IMR-90 (cell line): Measurements from ENCODE around the gene XPC.

Source experiments
- CEBPB ChIP-seq: IDR thresholded peaks from 2 replicates; pipeline ENCODE4 v1.6.1; 2012; ENCODE audit warnings: low read depth, low read length, improper control_type of control experiment
- CHD1 ChIP-seq: IDR thresholded peaks from 2 replicates; pipeline ENCODE4 v1.6.1; 2012; ENCODE audit warnings: low read depth, low read length, improper control_type of control experiment
- CTCF ChIP-seq: conservative IDR thresholded peaks from 2 replicates; pipeline ENCODE4 v1.5.1; 2012; ENCODE audit warnings: mild to moderate bottlenecking, low read depth, low read length, improper control_type of control experiment
- MAFK ChIP-seq: IDR thresholded peaks from 2 replicates; pipeline ENCODE4 v1.6.1; 2012; ENCODE audit warnings: low read depth, low read length, improper control_type of control experiment
- MXI1 ChIP-seq: IDR thresholded peaks from 2 replicates; pipeline ENCODE4 v1.6.1; 2012; ENCODE audit warnings: low read depth, mild to moderate bottlenecking, low read length, moderate library complexity, borderline replicate concordance
- POLR2A ChIP-seq: IDR thresholded peaks from 2 replicates; pipeline ENCODE4 v1.6.1; 2012; ENCODE audit warnings: mild to moderate bottlenecking, low read depth, low read length
- RAD21 ChIP-seq: IDR thresholded peaks from 2 replicates; pipeline ENCODE4 v1.6.1; 2012; ENCODE audit warnings: low read length, improper control_type of control experiment
- RFX5 ChIP-seq: IDR thresholded peaks from 2 replicates; pipeline ENCODE4 v1.8.0; 2012; ENCODE audit warnings: low read depth, mild to moderate bottlenecking, low read length, moderate library complexity
- SMC3 ChIP-seq: fragments of 150-350 bp; IDR thresholded peaks from 2 replicates; pipeline ENCODE4 v1.6.1; 2016; ENCODE audit warnings: low read depth, mild to moderate bottlenecking, antibody characterized with exemption, low read length, moderate library complexity

- TF ChIP-seq CTCF (no peak), RAD21 (no peak), CHD1 (no peak), CEBPB (no peak), MXI1 (no peak), SMC3 (no peak), POLR2A (no peak), RFX5 (no peak), MAFK (no peak)
These were observed 30.8 kb downstream of the XPC start for GRCh38 chr3:14147617-14148016.
